ENCODE data around the gene NOTCH2NLA.
"Not testable (repeated sequence)": the region's sequence is repeated elsewhere in the genome, so short reads cannot be mapped to it uniquely, and the experiment has no call there.

NOTCH2NLA gene

DNA sequence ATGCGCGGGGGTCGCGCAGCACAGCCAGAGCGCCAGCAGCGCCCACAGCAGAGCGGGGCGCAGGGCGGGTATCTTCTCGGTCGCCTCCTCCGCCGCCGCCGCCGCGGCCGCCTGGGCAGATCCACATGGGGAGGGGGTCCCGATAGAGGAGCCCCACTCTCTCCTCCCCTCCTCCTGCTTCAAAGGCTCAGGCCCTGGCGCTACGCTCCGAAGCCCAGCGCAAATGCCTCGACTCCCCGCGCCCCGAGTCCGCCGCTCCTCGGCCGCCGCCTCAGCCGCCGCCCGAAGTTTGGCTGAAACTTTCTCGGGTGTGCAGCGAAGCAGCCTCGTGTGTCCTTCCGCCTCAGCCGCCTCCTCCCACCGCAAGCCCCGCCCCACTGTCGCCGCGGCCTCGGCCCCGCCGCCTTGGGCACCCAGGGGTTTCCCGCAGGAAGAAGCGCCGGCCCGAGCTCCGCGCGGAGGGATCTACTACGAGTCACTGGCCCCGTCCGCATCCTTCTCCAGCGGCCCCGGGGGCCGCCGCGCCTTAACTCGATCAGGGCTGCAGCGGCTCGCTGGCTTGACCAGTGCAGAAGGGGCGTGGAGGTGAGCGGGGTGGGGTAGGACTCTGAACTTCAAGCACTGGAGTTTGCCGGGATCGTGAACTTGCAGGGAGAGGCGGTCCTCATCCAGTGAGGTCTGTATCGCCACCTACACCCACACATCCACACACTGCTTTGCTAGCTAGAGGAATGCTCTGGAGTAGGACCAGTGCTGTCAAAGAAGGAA lies at the start of gene NOTCH2NLA:
Gene NOTCH2NLA (minus strand): TSS at position 312 of the 768 bp plus-strand sequence. CDS start 39,684 bp downstream, outside the sequence.
- not testable (repeated sequence) for DNase-seq

DNA sequence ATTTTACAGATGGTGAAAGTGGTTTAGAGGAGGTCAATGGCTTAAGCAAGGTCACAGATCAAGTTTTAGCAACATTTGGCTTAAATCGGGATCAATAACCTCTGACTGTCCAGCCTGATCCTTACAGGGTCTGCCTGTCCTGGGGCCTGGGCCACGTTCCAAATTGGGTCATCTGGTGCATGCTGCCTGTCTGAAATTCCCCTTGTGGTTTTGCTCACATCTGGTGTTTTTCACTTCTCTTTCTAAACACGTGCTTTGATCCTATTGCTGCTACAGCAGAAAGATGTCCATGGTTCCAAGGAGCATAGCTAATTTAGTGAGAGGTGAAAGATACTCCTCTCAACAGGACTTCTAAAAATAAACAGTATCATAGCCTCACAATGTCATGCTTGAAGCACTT lies 49.5 kb upstream of the NOTCH2NLA start:
- DNase-seq, result not testable (repeated sequence)

GRCh38 chr1:146277087-146277486 lies 48.3 kb upstream of the NOTCH2NLA start:
- DNase-seq, result not testable (repeated sequence)

- not testable (repeated sequence) for DNase-seq
Observed at GRCh38 chr1:146274083-146274482, 45.3 kb upstream of the NOTCH2NLA start.

GRCh38 chr1:146273194-146273593 lies 44.4 kb upstream of the NOTCH2NLA start:
- DNase-seq, result not testable (repeated sequence)

DNA sequence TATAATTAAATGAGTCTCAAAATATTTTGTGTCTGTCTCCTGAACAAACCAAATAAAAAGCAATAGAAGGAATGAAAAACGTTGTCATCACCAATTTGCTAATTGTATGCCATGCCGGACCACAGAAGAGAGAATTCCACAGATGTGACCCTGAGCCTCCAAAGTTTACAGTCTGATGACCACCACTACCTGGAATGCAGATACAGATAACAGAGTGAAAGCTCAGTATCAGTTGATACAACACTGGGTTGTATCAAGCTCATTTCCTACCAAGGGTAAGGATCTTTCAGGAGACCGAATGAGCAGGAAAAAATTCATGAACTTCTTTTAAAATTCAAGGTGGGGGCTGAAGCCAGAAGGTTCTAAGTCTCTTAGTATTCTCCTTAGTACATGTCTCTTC lies 43.9 kb upstream of the NOTCH2NLA start:
- not testable (repeated sequence) for DNase-seq

GRCh38 chr1:146271977-146272376 lies 43.2 kb upstream of the NOTCH2NLA start:
- DNase-seq, result not testable (repeated sequence)

- not testable (repeated sequence) for DNase-seq
Observed at GRCh38 chr1:146270129-146270528, 41.3 kb upstream of the NOTCH2NLA start.

- DNase-seq, result not testable (repeated sequence)
Observed at GRCh38 chr1:146266179-146266748, 37.4 kb upstream of the NOTCH2NLA start.

DNA sequence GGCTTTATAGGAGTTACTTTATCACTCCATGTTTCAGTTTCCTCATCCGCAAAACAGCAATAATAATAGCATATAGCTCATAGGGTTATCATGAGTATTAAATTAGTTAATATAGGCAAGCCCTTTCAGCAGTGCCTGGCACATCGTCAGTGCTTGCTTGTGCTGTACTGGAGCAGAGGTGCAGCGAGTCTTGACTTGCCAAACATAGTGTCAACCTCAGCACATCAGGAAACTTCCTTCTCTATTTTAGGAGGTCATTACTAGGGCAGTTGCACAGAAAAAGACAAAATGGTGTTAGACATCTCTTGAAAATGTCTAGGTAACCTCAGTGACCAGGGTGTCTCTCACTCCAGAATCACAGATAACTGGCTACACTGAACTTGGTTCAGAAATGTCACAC lies 35.9 kb upstream of the NOTCH2NLA start:
- DNase-seq, result not testable (repeated sequence)

DNA sequence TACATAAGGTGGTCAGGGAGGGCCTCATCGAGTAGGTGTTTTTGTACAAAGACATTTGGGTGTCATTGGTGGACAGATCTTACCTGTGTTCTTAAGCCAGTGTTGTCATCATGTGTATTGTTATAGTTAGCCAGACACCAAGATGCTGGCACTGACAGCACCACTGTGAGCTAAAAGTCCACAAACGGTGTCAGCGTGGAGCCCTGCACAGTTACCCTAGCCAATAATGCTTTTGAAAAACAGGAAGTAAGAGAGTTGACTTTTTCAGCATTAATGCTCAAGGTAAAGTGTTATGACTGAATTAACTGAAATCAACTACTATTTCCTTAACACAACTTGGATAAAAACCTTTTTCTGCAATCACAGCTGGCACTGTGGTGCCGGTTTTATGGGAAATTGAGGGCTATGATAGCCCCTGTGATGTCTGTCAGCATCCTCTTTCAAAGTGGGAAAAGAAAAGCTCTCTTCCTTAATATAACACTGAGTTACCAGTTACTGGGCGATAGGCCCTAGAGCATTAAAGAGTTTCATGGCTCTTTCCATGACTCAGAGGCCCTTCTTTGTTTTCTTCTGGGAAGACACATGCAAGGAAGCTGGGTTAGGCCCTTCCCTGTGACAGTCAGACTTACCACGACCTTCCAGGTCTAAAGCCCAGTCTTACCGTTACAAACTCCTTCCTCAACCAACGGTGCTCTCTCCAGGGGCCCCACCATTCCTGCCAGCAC lies 31.3 kb upstream of the NOTCH2NLA start:
- not testable (repeated sequence) for DNase-seq

DNA sequence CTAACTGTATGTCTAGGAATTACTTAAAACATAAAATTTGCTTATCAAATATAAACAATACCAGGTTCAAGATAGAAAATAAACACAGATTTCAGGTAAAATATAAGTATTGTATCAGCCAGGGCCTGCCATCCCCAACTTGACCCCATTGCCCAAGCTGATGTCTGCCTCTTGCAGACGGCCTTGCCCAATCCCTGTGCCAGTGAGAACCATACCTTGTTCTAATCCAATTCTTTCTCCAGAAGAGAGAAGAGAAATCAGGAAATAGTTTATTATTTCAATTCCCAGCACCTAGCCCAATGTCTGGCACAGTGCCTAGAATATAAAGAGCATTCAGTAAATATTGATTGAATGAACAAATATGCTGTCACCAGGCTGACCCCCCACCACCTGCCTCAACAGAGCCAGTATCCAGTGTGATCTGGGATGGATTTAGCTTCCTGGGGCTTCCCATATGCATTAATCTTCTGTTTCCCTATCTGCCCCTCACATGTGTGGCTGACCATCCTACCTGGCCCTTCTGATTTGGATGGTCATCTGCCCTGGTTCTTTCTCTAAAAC lies 29.3 kb upstream of the NOTCH2NLA start:
- DNase-seq, result not testable (repeated sequence)

- DNase-seq, result not testable (repeated sequence)
Observed at GRCh38 chr1:146254569-146255197, 25.9 kb upstream of the NOTCH2NLA start.

- DNase-seq, result not testable (repeated sequence)
Observed at GRCh38 chr1:146253249-146253855, 24.5 kb upstream of the NOTCH2NLA start.

DNA sequence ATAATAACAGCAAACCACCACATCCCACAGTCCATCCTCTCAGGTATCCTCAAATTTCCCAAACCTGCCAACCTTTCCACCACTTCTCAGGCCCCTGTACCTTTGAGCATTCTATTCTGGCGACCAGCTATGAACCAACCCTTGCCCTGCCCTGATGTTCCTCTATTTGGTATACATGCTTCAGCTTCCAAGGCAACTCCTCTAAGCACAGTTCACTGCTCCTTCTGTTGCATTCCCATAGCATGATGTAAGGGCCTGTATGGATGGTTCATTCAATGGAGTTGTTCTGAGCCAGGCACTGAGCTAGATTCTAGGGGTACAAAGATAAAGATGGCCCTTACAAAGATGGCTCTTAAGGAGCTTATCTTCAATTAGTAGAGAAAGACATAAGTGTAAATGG lies 22.7 kb upstream of the NOTCH2NLA start:
- not testable (repeated sequence) for DNase-seq

DNA sequence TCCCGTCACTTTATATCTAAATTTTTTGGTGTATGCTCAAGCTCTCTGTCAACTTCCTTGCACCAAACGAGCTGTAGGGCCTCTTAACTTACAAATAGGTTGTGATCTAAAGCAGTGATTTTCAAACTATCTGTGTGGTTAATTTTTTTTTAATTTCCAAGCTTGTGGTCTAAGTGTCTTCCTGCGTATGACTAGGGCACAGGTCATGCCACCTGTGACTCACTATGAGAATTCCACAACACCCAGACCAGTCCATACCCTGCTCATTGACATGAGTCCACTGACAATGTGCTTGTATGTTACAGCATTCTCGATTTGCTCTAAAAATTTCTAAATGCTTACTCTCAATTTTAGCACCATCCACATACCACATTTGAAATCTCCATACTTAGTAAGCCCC lies 19.8 kb upstream of the NOTCH2NLA start:
- not testable (repeated sequence) for DNase-seq

DNA sequence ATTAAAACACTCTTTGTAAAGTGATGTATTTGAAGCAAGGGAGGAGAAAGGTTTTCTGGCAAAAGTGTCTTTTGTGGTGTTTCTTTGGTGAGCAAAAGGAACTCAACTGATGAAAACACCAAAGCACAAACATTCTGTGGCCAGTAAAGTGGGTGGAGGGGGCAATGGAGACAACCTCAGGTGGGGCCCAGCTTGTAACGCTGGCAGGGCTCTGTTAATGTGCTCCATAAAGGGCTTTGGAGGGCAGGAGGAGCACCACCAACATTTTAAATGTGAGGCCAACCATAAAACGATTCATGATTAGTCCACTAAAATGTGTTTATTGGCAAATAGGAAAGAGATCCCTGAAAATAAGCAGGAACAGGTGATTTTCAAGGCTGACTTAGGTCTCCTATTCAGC lies 7.8 kb upstream of the NOTCH2NLA start:
- DNase-seq, result not testable (repeated sequence)

DNA sequence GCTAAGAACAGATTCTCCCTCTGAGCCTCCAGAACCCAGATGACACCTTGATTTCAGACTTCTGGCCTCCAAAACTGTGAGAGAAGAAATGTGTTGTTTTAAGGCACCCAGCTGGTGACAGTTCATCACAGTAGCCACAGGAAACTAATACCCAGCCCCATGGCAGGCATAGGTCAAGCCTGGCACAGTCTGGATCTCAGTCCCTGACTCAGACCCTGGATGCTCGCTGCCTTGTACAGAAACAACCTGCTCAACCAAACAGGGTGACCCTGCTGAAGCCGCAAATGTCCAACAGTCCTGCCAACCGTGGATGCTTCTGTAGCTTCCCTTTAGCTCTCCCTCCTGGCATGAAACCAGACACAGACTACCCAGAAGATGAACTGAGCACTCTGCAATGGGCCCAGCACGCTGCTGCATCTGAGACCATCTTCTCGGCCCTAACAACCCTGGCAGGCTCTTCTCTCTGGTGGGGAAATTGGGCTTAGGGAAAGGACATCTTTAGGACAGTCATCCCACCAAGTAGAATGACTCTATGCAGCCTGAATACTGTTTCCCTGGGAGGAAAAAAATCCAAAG lies 7.3 kb upstream of the NOTCH2NLA start:
- DNase-seq, result not testable (repeated sequence)

- DNase-seq, result not testable (repeated sequence)
Observed at GRCh38 chr1:146228144-146228682, 608 bp downstream of the NOTCH2NLA start.

- DNase-seq, result not testable (repeated sequence)
Observed at GRCh38 chr1:146174531-146174930, 54.3 kb downstream of the NOTCH2NLA start.

- DNase-seq, result not testable (repeated sequence)
Observed at GRCh38 chr1:146167740-146168139, 61.1 kb downstream of the NOTCH2NLA start.

Data from activated CD4-positive, CD25-positive, alpha-beta regulatory T cell (primary cell).